Measurements from ENCODE around the gene SMCO2.

- TF ChIP-seq ARNTL (CRISPR knock-in tag; IDR thresholded peaks at IDR 0.05; ENCODE audit: borderline replicate concordance, low read depth) (no peak), PATZ1 (CRISPR knock-in tag; IDR thresholded peaks at IDR 0.05; ENCODE audit: borderline replicate concordance) (no peak), ISL1 (CRISPR knock-in tag; IDR thresholded peaks at IDR 0.05) (no peak), ZFP30 (CRISPR knock-in tag; IDR thresholded peaks at IDR 0.05) (no peak), CSDC2 (CRISPR knock-in tag; IDR thresholded peaks at IDR 0.05) (no peak), PPARA (CRISPR knock-in tag; IDR thresholded peaks at IDR 0.05; ENCODE audit: borderline replicate concordance) (no peak), RARB (CRISPR knock-in tag; IDR thresholded peaks at IDR 0.05) (no peak)
Observed at GRCh38 chr12:27521066-27521465, 74.5 kb downstream of the SMCO2 start.

All from SK-N-SH treated with all-trans-retinoic acid at 6 μM for 48 hours (cell line).